NAMALWA (cell line): Measurements from ENCODE around the gene CDH13.
A peak's percentile ranks its signal among the peaks of the same experiment; 100 is the strongest.

Experiments
- DNase-seq: peaks from one replicate; pipeline ENCODE4 v3.0.0-alpha.2; 2015; ENCODE audit warnings: low spot score

Gene CDH13

DNA sequence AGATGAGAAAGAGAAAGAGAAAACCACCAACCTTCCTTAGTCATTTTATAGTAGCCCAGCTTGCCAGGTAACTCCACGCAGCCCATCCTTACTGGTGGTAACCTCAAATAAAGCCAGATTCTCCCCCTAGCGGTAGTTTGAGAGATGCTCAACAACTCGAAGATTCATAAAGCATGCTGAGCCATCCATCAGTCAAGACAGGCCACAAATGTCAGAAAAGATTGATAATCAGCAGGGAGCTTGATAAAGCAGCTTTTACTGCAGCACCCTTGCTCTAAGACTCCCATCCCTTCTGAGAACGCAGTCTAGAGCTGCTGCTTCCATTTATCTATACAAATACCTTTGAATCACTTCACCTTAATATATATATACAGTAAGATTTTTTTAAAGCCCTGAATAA lies 729.5 kb downstream of the CDH13 start:
- DNase-seq, result peak; percentile 61

DNA sequence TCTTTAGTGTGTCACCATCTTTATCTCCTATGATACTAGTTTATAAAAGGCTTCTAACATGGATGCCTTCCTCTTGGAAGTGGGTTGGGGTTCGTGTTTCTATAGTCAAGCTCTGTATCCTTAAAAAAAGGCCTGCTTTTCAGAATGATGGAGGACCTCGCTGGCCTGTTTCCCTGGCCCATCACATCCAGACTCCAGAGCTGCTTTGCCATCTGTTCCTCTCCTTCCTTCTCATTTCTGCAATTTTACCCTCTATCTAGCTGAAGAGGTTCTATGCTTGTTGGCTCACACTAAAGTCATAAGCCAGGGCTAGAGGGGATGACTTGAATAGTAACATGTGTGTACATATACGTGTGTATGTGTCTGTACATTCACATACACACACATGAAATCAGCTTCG lies 730.2 kb downstream of the CDH13 start:
- no peak for DNase-seq

DNA sequence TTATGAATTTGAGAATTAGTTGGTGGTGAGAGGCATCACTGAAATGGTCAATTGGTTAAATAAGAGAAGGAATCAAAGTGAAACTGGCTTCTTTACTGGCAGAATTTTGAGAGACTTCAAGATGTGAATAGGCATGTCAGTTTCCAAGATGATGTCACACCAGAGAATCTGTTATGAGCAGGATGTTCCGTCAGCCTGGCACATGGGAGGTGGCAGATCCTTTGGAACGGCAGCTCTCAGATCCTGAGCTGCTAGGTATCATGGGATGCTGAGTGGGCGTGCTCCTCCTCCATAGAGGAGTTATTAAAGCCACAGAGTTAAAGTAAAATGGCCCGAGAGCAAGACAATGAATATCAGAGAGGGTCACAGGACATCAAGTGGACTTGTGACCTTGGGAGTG lies 736.8 kb downstream of the CDH13 start:
- no peak for DNase-seq

DNA sequence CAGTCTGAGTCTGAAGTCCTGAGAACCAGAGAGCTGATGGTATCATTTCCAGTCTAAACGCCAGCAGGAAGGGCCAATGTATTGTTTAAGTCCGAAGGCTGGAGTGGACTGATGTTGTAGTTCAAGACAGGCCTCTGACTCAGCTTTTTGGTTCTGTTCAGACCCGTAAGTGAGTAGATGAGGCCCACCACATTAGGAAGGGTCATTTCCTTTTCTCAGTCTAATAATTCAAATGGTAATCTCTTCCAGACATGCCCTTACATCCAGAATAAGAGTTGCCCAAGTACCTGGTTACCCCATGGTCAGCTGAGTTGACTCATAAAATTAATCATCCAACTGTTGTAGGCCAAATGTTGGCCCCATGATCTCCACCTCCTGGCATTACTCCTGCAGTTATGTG lies 738.4 kb downstream of the CDH13 start:
- DNase-seq, result no peak

DNA sequence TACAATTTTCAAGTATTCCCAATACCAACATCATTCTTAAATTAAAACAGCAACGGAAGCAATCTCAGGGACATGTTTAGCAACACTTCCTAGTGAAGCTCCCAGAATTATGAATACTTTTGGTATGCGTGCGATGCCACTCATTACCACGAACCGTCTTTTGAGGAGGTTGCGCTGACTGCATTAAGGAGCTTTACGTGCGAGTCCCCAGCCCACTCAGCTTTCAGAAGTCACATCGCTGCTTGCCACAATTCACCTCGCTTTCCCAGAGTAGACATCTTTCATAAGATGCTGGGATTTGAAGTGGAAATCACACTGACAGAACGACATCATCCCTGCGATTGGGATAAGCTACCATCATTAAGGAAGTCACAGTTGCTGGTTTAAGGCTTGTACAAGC lies 739.5 kb downstream of the CDH13 start:
- DNase-seq, result no peak

DNA sequence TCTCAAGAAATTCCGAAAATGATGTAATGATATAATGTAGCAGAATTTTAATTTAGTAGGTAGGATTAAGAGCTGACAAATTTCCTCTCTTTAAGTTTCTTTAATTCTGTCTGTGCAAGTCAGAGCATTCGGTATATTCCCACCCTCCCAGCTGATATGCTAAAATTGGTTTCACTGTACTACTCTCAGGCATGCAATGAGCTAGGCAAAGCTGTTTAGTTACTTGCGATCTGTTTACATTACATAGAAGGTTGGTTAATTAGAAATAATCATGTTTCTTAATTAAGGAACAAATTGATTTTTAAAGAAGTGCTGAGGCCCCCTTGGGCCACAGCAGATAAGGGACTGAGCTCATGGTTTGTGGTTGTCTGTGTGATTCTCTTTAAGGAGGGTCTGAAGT lies 748.2 kb downstream of the CDH13 start:
- DNase-seq, result no peak

DNA sequence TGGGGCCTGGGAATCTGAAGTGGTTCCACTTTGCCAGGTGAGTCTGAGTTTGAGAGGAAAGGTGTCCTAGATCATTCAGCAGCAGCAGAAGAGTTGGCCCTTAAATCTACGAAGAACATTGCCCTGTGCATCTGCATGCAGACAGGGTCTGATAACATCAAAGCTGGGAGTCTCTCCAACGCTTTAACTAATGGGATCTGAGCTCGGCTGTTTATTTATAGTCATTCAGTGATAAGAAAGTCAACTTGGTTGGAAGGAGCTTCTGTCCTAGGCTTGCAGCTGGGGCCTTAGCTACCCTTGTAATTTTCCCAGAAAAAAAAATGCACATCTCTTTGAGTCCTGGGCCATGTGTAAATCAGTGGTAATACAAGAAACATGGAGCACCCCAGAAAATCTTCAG lies 763.0 kb downstream of the CDH13 start:
- no peak for DNase-seq

DNA sequence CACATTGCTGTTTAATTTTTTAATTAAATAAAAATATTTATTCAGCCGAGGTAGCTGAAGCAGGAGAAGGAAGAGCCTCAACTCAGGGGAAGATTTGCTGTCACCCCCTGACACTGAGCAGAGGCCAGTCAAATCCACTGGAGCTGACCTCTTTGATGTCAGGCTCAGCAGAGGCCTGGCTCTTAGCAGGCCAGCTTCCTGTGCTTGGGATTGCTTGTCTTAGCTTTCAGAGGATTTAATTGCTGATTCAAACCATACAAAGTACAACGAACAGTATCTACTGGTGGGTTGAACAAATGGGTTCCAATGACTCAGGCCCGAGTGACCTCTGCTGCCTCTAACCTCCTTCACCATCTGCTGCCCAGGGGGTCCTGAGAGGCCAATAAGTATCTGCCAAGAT lies 764.0 kb downstream of the CDH13 start:
- no peak for DNase-seq

DNA sequence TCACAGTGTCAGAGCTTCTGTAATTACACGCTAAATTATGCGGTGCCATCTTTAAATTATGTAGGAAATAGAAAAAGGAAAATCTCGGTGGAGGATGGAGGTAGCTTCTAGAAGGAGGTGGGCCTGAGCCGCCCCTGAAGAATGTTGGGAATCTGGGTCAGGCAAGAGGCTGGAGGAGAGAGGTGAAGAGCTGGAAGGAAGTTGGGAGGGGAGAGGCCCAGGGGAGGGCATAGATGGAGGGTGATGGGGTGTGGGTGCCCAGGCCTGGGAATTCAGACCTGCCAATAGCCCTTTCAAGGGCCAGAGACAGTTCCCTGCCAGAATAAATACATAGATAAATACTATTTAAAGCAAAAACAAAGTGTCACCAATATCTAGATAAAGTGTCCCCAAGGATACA lies 766.0 kb downstream of the CDH13 start:
- DNase-seq, result no peak

DNA sequence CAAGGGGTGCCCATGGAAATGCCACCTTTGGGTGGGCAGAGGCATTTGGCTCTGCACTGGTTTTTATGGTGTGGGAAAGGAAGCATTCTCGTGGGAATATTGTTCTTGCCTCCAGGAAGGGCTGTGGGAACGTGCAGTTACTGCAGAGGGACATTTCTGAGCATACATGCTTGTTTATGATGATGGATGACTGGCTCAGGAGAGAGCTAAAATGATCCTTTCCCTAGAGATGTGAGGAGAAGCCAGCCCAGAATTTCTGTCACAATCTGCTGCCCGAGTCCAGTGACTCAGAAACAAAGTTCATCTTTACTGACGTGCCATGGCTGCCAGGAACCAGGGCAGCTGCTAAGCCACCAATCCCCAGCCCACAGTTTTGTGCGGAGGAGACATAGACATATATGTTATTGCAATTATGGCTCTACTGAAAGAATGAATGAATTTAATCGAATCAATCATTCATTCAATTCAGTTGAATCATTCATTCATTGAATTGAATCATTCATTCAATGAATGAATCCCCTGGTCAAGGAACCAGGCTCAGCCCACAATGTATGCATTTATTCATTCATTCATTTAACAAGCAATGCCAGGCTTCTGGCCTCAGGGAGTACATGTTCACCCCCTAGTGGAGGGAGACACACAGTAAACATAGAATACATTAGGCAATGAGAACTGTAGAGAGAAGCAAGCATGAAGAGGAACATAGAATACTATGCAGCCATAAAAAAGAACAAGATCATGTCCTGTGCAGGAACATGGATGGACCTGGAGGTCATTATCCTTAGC lies 766.6 kb downstream of the CDH13 start:
- peak; percentile 9 for DNase-seq

DNA sequence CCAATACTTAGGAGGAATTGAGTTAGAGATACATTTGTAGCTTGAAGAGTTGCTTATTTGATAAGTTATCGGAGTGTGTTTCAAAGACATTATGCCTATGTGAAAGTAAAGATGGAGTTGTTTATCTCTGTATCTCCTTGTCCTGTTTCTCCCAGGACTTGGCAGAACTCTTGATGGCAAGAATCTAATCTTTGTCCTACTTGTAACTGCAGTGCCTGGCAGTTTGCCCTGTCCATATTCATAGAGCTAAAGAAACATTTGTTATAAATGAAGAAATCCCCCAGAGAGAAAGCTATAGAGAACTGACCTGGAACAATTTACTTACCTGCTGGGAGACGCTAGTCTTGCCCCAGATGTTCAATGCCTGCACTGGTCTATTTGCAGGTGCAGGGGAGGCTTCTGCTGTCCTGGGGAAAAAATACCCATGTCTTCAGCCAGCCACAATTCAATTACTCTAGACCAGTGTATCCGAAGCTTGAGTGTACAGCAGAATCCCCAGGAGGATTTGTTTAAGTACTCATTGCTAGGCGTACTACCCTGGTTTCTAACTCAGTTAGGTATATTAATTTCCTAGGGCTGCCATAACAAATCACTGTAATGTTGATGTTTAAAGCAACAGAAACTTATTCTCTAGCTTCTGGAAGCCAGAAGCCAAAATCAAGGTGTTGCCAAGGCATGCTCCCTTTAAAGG lies 771.0 kb downstream of the CDH13 start:
- DNase-seq, result no peak

DNA sequence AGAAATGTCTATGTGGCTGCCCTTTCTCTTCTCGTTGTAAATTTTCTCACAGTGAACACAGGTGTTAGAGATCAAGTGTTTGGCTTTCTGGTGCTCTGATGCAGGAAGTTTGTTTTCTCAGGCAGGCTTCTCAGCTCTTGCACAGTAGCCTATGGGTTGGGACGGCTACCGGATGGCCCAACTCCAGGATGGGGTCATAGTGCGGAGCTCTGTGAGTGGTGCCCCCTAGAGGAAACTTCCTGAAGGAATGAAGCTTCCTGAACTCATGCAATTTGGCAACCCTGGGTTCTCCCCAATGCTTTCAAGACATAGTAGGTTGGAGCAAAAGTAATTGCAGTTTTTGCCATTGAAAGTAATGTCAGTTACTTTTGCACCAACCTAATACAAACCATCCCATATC lies 773.5 kb downstream of the CDH13 start:
- no peak for DNase-seq

DNA sequence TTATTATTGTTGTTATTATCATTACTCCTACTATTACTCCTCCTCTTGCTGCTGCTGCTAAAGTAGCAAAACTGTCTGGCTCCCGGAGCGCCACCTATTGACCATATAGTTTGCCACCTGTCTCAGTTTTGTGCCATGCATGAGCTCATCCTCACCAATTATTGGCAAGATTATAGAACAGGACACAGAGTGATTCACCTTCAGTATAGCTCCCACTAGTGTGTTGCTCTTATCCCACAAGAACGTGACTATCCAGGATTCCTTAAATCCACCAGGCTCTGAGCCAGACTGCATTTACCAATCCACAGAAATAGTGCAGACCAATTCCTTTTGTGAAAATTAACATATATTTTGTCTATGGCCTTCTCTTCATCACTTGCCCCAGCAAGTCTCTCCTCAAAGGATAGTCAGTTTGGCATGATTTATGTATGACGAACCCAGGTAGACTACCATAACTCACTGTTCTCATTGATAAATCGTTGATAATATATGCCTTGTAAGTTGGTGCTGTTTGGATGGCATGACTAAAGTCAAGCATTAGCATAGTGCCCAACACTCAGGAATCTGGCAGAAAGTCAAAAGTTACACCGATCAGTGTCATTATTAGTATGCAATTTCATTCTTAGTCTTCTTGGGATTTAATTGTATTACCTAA lies 775.5 kb downstream of the CDH13 start:
- DNase-seq, result no peak

DNA sequence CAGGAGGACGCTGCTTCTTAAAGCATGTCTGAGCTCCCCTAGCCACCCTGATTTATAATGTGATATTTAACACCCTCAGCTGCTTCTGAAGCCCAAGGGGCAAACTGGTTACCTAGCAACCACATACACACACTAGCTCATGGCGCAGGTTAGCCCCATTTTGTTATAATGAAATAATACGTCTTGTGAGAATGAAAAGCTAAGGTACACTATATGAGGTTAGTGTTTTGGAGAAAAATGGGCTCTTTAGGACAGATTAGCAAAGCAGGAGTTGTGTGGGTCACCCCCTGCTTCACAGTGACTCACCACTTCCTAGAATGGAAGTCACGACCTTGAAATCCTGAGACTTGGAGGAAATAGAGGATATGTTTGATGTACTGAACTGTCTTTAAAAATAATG lies 776.2 kb downstream of the CDH13 start:
- DNase-seq, result no peak

DNA sequence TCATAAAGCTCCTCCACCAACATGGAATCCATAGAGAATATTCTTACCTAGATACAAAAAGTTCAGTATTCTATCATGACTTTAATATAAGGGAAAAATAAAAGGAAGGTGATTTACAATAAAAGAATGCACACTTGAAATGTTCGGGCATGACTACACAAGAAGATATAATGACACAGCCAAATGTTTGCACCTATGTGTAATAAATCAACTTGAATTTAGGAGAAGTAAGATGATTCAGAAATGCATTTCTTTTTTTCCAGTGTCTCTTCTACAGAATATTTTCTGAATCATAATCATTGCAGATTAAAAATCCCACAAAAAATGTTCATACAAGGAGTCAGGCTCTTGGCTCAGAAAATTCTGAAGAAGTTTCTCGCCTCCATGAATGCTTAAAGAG lies 777.0 kb downstream of the CDH13 start:
- DNase-seq, result no peak

DNA sequence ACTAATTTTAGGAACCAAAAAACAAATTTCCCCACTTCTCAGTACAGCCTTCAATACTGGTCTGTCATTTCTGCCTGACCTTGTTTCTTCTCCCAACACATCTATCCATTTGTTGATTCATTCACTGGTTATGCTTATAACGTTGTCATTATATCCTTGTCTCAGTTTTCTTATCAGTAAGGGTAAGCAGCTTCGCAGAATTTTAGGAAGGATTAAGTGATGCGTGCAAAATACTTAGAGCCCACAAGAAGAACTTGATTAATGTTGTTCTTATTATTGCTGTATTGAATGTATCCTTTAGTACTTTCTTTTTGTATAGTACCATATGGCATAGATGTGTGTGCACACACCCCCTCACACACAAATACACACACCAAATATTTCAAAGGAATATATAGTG lies 777.5 kb downstream of the CDH13 start:
- no peak for DNase-seq

DNA sequence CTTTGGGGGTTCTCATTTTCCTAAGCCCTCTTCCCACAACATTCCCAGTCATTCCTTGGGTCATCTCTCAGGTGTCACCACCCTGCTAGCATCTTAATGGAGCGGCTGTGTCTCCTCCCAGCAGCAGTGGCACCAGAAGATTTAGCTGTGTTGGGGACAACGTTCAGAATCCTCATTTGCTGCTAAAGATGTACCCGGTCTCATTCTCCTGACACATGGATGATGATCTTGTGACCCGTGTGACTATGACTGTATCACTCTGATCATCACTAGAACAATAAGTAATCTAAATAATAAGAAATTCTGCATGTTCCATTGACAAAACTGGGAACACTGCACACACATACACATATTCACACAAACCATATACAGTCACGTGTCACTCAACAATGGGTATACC lies 781.2 kb downstream of the CDH13 start:
- no peak for DNase-seq

DNA sequence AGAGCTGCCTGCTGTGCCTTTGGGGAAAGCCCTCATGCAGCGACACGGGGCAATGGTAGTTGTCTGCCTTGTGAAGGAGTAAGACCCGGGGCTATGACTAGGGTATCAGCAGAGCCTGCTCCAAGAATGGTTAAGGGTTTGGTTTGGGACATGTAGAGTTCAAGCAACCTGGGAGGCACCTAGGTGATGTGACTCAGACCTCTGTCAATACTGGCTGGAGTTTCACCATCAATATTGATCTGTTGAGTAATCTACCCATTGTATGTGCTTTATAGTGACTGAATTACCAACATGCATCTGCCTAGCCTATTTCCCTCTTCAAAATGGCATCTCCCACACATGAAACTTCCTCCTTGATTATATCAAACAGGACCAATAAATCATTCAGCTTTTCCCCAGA lies 782.6 kb downstream of the CDH13 start:
- DNase-seq, result no peak

DNA sequence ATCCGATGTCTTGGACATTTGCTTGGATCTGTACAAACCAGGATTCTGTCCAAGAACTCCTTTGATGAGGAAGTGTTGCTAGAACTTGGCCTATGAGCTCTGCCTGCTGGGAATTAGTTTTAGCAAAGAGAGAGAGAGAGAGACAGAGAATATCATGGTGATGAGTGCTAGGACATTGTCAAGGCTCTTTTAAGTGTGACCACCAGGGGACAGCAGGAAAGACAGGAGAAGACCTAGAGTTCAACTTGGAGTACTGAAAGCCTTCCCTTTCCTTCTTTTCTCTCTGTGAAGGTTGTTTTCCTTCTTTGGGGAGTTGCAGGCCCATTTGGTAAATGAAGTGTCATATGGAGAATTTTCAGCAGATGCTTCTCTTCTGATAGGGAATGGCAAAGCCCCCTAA lies 791.8 kb downstream of the CDH13 start:
- no peak for DNase-seq

DNA sequence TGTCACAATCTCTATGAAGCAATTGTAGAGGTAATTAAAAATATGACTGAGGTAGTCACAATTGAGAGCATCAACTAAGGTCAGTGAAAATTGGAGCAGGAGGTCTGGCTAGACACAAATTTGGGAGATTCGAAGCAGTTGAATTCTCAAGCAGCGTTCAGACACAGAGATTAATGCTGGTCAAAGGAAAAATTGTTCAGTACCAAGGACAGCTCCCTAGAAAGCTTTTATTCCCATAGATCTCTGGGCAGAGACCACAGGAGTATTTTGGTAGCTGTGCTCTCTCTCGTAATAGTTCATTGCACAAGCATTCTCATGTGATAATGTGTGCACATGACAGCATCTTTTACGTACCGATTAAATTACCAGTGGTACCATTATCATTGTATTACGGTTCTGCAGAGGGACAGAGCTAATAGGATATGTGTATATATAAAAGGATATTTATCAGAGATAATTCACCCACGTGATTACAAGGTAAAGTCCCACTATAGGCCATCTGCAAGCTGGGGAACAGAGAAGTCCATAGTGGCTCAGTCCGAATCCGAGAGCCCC lies 793.5 kb downstream of the CDH13 start:
- peak; percentile 21 for DNase-seq

DNA sequence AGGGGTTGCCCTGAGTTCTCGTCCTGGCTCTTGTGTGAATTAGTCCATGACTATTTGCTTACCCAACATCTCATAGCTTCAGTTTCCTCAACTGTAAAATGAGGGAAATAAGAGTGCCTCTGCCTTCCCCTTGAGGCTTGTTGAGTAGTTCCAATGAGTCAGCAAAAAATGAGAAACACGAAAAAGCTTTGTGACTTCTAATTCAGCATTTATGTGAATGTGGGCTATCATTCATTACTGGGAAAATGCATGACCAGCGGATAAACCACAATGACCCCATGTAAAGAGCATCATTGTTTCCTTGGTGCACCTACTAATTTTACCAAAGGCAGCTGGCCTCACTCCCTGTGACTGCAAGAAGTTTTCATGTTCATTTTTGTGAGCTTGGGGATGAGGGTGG lies 806.4 kb downstream of the CDH13 start:
- DNase-seq, result no peak

DNA sequence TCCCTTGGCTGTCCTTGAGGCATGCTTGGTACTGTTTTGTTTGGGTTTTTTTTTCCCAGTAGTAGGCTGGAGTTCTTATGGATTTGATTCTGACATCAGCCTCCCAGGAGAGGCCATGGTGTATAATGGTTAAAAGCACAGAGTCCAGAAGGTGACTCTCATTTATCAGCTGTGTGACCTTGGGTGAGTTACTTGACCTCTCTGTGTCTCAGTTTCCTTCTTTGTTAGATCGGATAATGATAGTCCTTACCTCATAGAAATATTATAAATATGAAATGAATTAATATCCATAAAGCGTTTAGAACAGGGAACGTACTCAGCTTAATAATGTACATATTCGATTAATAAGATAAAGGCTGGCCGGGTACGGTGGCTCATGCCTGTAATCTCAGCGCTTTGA lies 810.3 kb downstream of the CDH13 start:
- DNase-seq, result no peak

DNA sequence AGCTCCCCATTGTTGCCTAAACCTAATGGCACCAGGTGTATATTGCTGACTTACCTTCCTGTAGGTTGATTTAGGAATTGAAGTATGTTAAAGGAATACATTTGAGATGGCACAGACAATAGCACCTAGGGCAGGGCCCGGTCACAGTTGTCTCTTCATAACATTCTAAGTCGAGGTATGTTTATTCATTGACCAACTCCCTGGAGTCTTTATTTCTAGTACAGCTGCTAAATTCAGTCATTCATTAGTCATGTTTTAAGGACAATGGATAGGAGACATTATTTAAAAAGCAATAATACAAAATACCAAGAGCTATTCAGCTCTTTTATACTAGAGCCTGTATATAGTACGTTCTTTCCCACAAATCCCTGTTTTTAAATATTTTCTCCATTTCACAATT lies 811.6 kb downstream of the CDH13 start:
- DNase-seq, result no peak
